AG04449 (cell line): ENCODE data around the gene UBTD1.
"Not testable (repeated sequence)": the region's sequence is repeated elsewhere in the genome, so short reads cannot be mapped to it uniquely, and the experiment has no call there.

ENCODE experiments used
- CTCF ChIA-PET: fragments of 350-600 bp; formaldehyde crosslinking; extraction: SDS; loops from one replicate; lab custom pipeline; 2021; ENCODE audit warnings: antibody characterized with exemption; lab: Yijun Ruan, JAX
- POLR2A ChIA-PET: fragments of 400-600, 350-600 bp; formaldehyde crosslinking; extraction: SDS; loops from one replicate; lab custom pipeline; 2020; ENCODE audit warnings: antibody characterized with exemption, inconsistent platforms; lab: Yijun Ruan, JAX
- DNase-seq: peaks from one replicate; pipeline ENCODE4 v3.0.0-alpha.2; 2010; ENCODE audit warnings: low read depth, low spot score
- H3K4me3 ChIP-seq: 2 replicates; pipeline ENCODE4 v1.5.1; 2011; ENCODE audit warnings: low read depth, mild to moderate bottlenecking, control low read depth, low read length
- CTCF ChIP-seq: IDR thresholded peaks from one replicate; pipeline ENCODE4 v1.5.1; 2011; ENCODE audit warnings: mild to moderate bottlenecking, moderate library complexity, low read length, control low read depth, inconsistent platforms; ENCODE audit not compliant: insufficient read depth; ENCODE audit errors: missing control alignments

Gene UBTD1

GRCh38 chr10:97464226-97464625 lies 34.5 kb upstream of the UBTD1 start:
- no peak overlapping the region for H3K4me3 ChIP-seq
- no peak for TF ChIP-seq CTCF
- CTCF ChIA-PET = interaction anchor here (0.6 to 10.1 kb wide), 19 partner anchors 9 to 267 kb away, joined by 3 to 188 read pairs (median 5); no protein-coding TSS in a partner anchor
- DNase-seq = no peak
- POLR2A ChIA-PET = interaction anchor here (0.6 kb wide), 1 partner anchor 142 kb away, joined by 3 read pairs; no protein-coding TSS in a partner anchor

GRCh38 chr10:97465982-97466381 lies 32.7 kb upstream of the UBTD1 start:
- ChIA-PET CTCF (interaction anchor here (0.9 to 10.1 kb wide), 10 partner anchors 9 to 147 kb away, joined by 3 to 188 read pairs (median 7); no protein-coding TSS in a partner anchor), POLR2A (interaction anchor here (0.9 to 1.5 kb wide), 3 partner anchors 11 to 217 kb away, joined by 3 to 5 read pairs (median 3); no protein-coding TSS in a partner anchor)
- TF ChIP-seq CTCF = no peak
- no peak overlapping the region for H3K4me3 ChIP-seq
- DNase-seq = no peak

- no peak overlapping the region for H3K4me3 ChIP-seq
- no peak for DNase-seq
- POLR2A ChIA-PET = interaction anchor here (0.9 to 1.5 kb wide), 3 partner anchors 11 to 216 kb away, joined by 3 to 5 read pairs (median 3); no protein-coding TSS in a partner anchor
- TF ChIP-seq CTCF = no peak
- CTCF ChIA-PET = interaction anchor here (0.9 to 10.1 kb wide), 9 partner anchors 9 to 149 kb away, joined by 3 to 188 read pairs (median 7); no protein-coding TSS in a partner anchor
These were observed 32.0 kb upstream of the UBTD1 start for GRCh38 chr10:97466755-97467154.

DNA sequence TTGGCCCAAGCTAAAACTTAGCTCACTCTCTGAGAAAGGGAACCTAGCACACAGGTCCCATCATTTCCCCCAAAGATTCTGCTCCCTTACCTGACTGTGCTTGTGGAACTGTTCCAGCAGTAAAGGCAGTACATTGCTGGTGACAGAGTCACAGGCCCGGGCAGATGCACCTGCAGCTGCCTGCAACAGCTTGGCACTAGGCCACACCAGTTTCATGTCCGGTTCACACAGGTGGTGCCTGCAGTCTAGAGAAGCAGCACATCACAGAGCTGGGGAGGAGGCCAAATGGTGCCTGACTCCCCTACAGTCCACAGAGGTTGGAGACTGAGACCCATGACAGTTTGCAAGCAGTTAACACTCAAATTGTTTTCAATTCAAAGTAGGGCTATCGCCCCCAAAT lies 30.6 kb upstream of the UBTD1 start:
- CTCF ChIA-PET = interaction anchor here (0.7 to 10.1 kb wide), 6 partner anchors 7 to 148 kb away, joined by 3 to 188 read pairs (median 6); no protein-coding TSS in a partner anchor
- POLR2A ChIA-PET = no interaction called here
- no peak overlapping the region for H3K4me3 ChIP-seq
- DNase-seq = no peak
- TF ChIP-seq CTCF = no peak

DNA sequence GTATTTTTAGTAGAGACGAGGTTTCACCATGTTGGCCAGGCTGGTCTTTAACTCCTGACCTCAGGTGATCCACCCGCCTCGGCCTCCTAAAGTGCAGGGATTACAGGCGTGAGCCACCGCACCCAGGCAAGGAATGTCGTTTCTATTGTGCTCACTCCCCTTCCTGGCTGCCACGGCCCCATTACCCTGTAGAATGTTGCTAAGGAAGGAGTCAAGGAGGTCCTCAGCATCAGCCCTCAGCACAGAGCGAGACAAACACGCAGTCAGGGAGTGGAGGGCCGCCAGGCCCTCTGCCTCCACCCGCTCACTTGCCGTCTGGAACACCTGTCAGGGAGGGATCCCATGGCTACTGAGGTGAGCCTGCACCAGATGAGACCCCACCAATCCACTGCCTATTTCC lies 29.9 kb upstream of the UBTD1 start:
- DNase-seq, POLR2A ChIA-PET: not testable (repeated sequence)

DNA sequence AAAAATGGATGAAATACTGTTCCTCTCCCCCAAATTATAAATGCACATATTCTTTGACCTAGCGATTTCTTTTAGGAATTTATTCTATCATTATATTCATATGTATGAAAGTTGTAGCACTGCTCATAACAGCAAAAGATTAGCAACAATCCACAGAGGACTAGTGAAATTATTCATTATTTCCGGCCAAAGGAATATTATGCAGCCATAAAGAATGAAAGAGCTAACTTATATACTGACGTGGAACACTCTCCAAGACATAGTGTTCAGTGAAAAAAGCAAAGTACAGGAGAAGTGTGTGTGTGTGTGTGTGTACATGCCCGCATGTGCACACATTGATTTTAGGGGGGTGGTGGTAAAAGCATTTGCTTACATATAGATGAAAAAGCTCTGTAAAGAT lies 23.8 kb upstream of the UBTD1 start:
- CTCF ChIA-PET = interaction anchor here (0.9 to 6.3 kb wide), 4 partner anchors 9 to 136 kb away, joined by 3 to 52 read pairs (median 14); no protein-coding TSS in a partner anchor
- no peak for DNase-seq
- no peak overlapping the region for H3K4me3 ChIP-seq
- no peak for TF ChIP-seq CTCF
- POLR2A ChIA-PET = no interaction called here

More for the DNA sequence above, 29.9 kb upstream of the UBTD1 start:
- not testable (repeated sequence) for H3K4me3 ChIP-seq
- CTCF ChIA-PET = interaction anchor here (10.1 kb wide), 1 partner anchor 84 kb away, joined by 188 read pairs; no protein-coding TSS in a partner anchor
